Spinal cord (tissue), 10 donors: ENCODE results near the gene DEAF1. TPM values are rescaled to one million over a fixed set of nuclear protein-coding genes. Genes with fewer than 3 reads are reported as not detected.

ENCODE experiments used
- DNase-seq, 6 donors: peaks; one replicate each; pipeline versions ENCODE4 v3.0.0 to v3.0.0-alpha.2; 2013 to 2015; ENCODE audit warnings: low spot score in 6 of 6, low read depth in 4 of 6
- H3K27ac ChIP-seq: one replicate; pipeline ENCODE4 v1.5.1; 2013; ENCODE audit warnings: low read depth, low read length, control low read depth
- H3K27me3 ChIP-seq: one replicate; pipeline ENCODE4 v1.6.1; 2013; ENCODE audit warnings: low read length; ENCODE audit not compliant: control insufficient read depth, insufficient read depth
- H3K36me3 ChIP-seq: one replicate; pipeline ENCODE4 v1.6.1; 2013; ENCODE audit warnings: low read length; ENCODE audit not compliant: control insufficient read depth, insufficient read depth
- H3K4me1 ChIP-seq: one replicate; pipeline ENCODE4 v1.6.1; 2013; ENCODE audit warnings: low read length; ENCODE audit not compliant: control insufficient read depth, insufficient read depth
- H3K4me3 ChIP-seq: one replicate; pipeline ENCODE4 v1.5.1; 2013; ENCODE audit warnings: low read depth, low read length, control low read depth
- H3K9me3 ChIP-seq: one replicate; pipeline ENCODE4 v1.6.1; 2013; ENCODE audit warnings: low read length; ENCODE audit not compliant: control insufficient read depth, insufficient read depth
- WGBS: methylation state at CpG from one replicate; pipeline ENCODE4 v1.1.5; 2013; ENCODE audit warnings: missing lambda C conversion rate; ENCODE audit not compliant: insufficient coverage; 5-methylcytosine and 5-hydroxymethylcytosine counted together
- polyA plus RNA-seq, 2 donors: library from polyadenylated mRNA; unstranded; fragments of 120-200 nt; gene quantifications; one replicate each; pipeline ENCODE4 v1.2.1, GENCODE V29; 2013; ENCODE audit not compliant: insufficient read length in 2 of 2
- total RNA-seq, 2 donors: library from RNA; depleted of rRNA in 1 of 2; stranded (reverse); fragments of 120-200 nt in 1 of 2; fragments of >200 nt in 1 of 2; gene quantifications; one replicate each; pipeline versions ENCODE4 v1.2.3 to v1.2.4, GENCODE V29; 2013 to 2014
- donor health status: healthy.

The DEAF1 gene
- total and polyA plus RNA-seq, 4 donors = 45.3 to 242 (median 154) TPM

- peaks cover 52% of the 10 kb centered on the region for H3K27me3 ChIP-seq
Measured at GRCh38 chr11:639332-639955, 55.6 kb downstream of the DEAF1 start.

DNA sequence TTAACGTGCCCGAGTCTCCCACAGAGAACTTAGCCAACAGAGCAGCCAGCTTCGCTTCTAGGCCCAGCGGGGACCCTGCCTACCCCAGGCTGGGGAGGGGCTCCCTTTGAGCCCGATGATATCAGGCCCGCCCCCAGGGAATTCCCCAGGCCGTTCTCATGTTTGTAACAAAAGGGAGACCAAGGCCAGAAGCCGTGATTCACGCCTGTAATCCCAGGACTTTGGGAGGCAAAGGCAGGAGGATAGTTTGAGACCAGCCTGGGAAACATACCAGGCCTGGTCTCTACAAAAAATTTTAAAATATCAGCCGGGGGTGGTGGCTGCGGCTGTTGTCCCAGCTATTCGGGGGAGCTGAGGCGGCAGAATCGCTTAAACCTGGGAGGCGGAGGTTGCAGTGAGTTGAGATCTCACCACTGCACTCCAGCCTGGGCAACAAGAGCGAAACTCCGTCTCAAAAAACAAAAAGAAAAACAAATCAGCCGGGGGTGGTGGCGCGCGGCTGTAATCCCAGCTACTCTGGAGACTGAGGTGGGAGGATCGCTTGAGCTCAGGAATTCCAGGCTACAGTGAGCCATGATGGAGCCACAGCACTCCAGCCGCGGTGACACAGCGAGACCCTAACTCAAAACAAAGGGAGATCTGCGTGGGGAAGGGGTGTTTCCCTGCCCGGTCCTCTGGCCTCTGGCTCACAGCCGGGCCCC lies 56.2 kb downstream of the DEAF1 start:
- 33% methylated on average over 22 of the region's 28 CpGs for WGBS
- Histone ChIP-seq H3K36me3 (peaks cover 44% of the 10 kb centered on the region), H3K27me3 (peaks cover 52% of the 10 kb centered on the region), H3K9me3 (no peaks in the 10 kb centered on the region), H3K4me1 (peaks cover 38% of the 10 kb centered on the region), H3K27ac (no peak overlapping the region), H3K4me3 (no peak overlapping the region)
- peak in 1 of 6 donors; percentile 43 for DNase-seq

More at GRCh38 chr11:639332-639955, 55.6 kb downstream of the DEAF1 start:
- DNase-seq = peak in 2 of 6 donors; percentile 33 to 47
- H3K36me3 ChIP-seq = peaks cover 51% of the 10 kb centered on the region
- 3% methylated on average over 77 of the region's 80 CpGs for WGBS
- H3K4me1 ChIP-seq = peaks cover 38% of the 10 kb centered on the region
- H3K27ac ChIP-seq = no peak overlapping the region
- H3K4me3 ChIP-seq = no peak overlapping the region
- H3K9me3 ChIP-seq = no peaks in the 10 kb centered on the region

GRCh38 chr11:637593-638521 lies 57.2 kb downstream of the DEAF1 start:
- Histone ChIP-seq H3K9me3 (no peaks in the 10 kb centered on the region), H3K4me1 (peaks cover 38% of the 10 kb centered on the region), H3K27ac (no peak overlapping the region), H3K36me3 (peaks cover 35% of the 10 kb centered on the region), H3K4me3 (no peak overlapping the region), H3K27me3 (peaks cover 52% of the 10 kb centered on the region)
- 21% methylated on average over 50 of the region's 55 CpGs for WGBS
- DNase-seq = peak in 1 of 6 donors; percentile 16

DNA sequence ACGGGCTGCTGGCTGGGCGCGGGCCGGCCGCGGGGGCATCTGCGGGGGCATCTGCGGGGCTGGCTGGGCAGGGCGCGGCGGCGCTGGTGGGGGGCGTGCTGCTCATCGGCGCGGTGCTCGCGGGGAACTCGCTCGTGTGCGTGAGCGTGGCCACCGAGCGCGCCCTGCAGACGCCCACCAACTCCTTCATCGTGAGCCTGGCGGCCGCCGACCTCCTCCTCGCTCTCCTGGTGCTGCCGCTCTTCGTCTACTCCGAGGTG lies 57.8 kb downstream of the DEAF1 start:
- no peak overlapping the region for H3K4me3 ChIP-seq
- WGBS = 2% methylated on average over 34 of the region's 34 CpGs
- peaks cover 52% of the 10 kb centered on the region for H3K27me3 ChIP-seq
- peaks cover 32% of the 10 kb centered on the region for H3K36me3 ChIP-seq
- H3K9me3 ChIP-seq = no peaks in the 10 kb centered on the region
- peaks cover 38% of the 10 kb centered on the region for H3K4me1 ChIP-seq
- no peak overlapping the region for H3K27ac ChIP-seq
- DNase-seq = no peak

GRCh38 chr11:636511-637332 lies 58.3 kb downstream of the DEAF1 start, which contains the start of gene DRD4:
Gene DRD4 (plus strand): TSS chr11:637269. CDS start chr11:637305, 36 bp downstream.
- 7% methylated on average over 100 of the region's 100 CpGs for WGBS
- peaks cover 27% of the 10 kb centered on the region for H3K36me3 ChIP-seq
- peaks cover 52% of the 10 kb centered on the region for H3K27me3 ChIP-seq
- no peak within 1 kb of the TSS for H3K4me3 ChIP-seq
- H3K27ac ChIP-seq = no peak within 1 kb of the TSS
- no peaks in the 10 kb centered on the region for H3K9me3 ChIP-seq
- DNase-seq = peak in 1 of 6 donors; percentile 28
- H3K4me1 ChIP-seq = peaks cover 38% of the 10 kb centered on the region

- H3K4me1 ChIP-seq = peaks cover 35% of the 10 kb centered on the region
- H3K4me3 ChIP-seq = no peak overlapping the region
- no peak overlapping the region for H3K27ac ChIP-seq
- H3K36me3 ChIP-seq = peaks cover 22% of the 10 kb centered on the region
- DNase-seq = peak in 1 of 6 donors; percentile 1
- WGBS = 47% methylated on average over 22 of the region's 22 CpGs
- H3K9me3 ChIP-seq = no peaks in the 10 kb centered on the region
- peaks cover 49% of the 10 kb centered on the region for H3K27me3 ChIP-seq
Measured at GRCh38 chr11:635945-636510, 59.0 kb downstream of the DEAF1 start.

- H3K27ac ChIP-seq = no peak overlapping the region
- H3K4me3 ChIP-seq = no peak overlapping the region
- peaks cover 11% of the 10 kb centered on the region for H3K36me3 ChIP-seq
- peaks cover 29% of the 10 kb centered on the region for H3K27me3 ChIP-seq
- H3K4me1 ChIP-seq = no peaks in the 10 kb centered on the region
- WGBS = 100% methylated on average over 1 of the region's 5 CpGs
- H3K9me3 ChIP-seq = no peaks in the 10 kb centered on the region
- DNase-seq = no peak
Measured at GRCh38 chr11:630871-631270, 64.2 kb downstream of the DEAF1 start.

DNA sequence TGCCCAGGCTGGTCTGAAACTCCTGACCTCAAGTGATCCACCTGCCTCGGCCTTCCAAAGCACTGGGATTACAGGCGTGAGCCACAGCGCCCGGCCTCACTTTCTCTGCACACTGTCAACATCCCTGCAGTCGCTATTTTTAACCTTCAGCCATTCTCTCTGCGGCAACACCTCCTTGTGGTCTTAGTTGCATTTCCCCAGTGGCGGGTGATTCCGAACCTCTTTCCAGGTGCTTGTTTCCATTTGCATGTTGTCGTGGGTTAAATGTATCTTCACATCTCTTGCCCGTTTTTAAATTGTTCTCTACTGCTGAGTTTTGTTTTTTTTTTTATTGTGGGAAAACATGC lies 65.8 kb downstream of the DEAF1 start:
- Histone ChIP-seq H3K36me3 (peaks cover 27% of the 10 kb centered on the region), H3K4me1 (no peaks in the 10 kb centered on the region), H3K4me3 (no peak overlapping the region), H3K27ac (no peak overlapping the region), H3K27me3 (peaks cover 39% of the 10 kb centered on the region), H3K9me3 (no peaks in the 10 kb centered on the region)
- DNase-seq = no peak
- WGBS = 46% methylated on average over 6 of the region's 10 CpGs

DNA sequence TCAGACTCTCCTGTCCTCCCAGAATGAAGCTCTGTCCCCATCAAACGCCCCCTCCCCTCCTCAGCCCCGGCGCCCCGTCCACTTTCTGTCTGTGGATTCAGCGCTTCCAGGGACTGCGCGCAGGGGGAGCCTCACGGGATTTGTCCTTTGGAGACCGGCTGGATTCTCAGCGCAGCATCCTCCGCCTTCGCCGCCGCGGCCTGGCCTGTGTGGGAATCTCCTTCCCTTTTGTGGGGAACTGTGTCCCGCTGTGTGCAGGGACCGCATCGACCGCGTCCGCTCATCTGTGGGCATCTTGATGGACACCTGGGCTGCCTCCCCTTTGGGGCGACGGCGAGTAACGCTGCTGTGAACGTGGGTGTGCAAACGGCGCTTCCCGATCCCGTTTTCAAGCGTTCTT lies 67.0 kb downstream of the DEAF1 start:
- WGBS = 90% methylated on average over 30 of the region's 31 CpGs
- no peak overlapping the region for H3K27ac ChIP-seq

More for the DNA sequence above, 67.0 kb downstream of the DEAF1 start:
- H3K9me3 ChIP-seq = no peaks in the 10 kb centered on the region
- no peaks in the 10 kb centered on the region for H3K4me1 ChIP-seq
- no peak overlapping the region for H3K4me3 ChIP-seq
- peaks cover 43% of the 10 kb centered on the region for H3K27me3 ChIP-seq
- H3K36me3 ChIP-seq = peaks cover 38% of the 10 kb centered on the region
- no peak for DNase-seq
